GM23338 (cell line): Measurements from ENCODE around the gene ARL5C. TPM values are rescaled to one million over a fixed set of nuclear protein-coding genes. Genes with fewer than 3 reads are reported as not detected.

Experiments
- ATAC-seq: fragments of 200-7000 bp; cut with Tn5 transposase; 3 replicates; pipeline ENCODE4 v1.9.1; 2020
- DNase-seq: peaks from one replicate; pipeline ENCODE4 v3.0.0-alpha.2; 2015; ENCODE audit warnings: low spot score
- H2AFZ ChIP-seq: fragments of 200-600 bp; sonication (generic); 2 replicates; pipeline ENCODE4 v1.8.0; 2016; ENCODE audit warnings: antibody characterized with exemption, mild to moderate bottlenecking, moderate library complexity
- H3F3A ChIP-seq: fragments of 200-600 bp; sonication (generic); replicated peaks from 2 replicates; pipeline ENCODE4 v1.8.0; 2017; ENCODE audit warnings: antibody characterized with exemption, mixed run types, low read depth
- H3K27ac ChIP-seq: fragments of 200-600 bp; sonication (generic); 2 replicates; pipeline ENCODE4 v1.6.1; 2016; ENCODE audit warnings: low read depth
- H3K27me3 ChIP-seq: fragments of 200-600 bp; sonication (generic); 2 replicates; pipeline ENCODE4 v1.8.0; 2016; ENCODE audit warnings: mild to moderate bottlenecking, mixed run types, moderate library complexity; ENCODE audit not compliant: insufficient read depth
- H3K36me3 ChIP-seq: fragments of 200-600 bp; sonication (generic); 2 replicates; pipeline ENCODE4 v1.8.0; 2016; ENCODE audit warnings: mild to moderate bottlenecking; ENCODE audit not compliant: insufficient read depth
- H3K4me1 ChIP-seq: fragments of 200-600 bp; sonication (generic); 2 replicates; pipeline ENCODE4 v1.8.0; 2016; ENCODE audit warnings: mild to moderate bottlenecking, moderate library complexity; ENCODE audit not compliant: insufficient read depth
- H3K4me2 ChIP-seq: fragments of 200-600 bp; sonication (generic); 2 replicates; pipeline ENCODE4 v1.7.1; 2017; ENCODE audit warnings: mixed run types
- H3K4me3 ChIP-seq: fragments of 200-600 bp; sonication (generic); 2 replicates; pipeline ENCODE4 v1.6.1; 2016; ENCODE audit warnings: mixed run types
- H3K79me2 ChIP-seq: fragments of 200-600 bp; sonication (generic); replicated peaks from 2 replicates; pipeline ENCODE4 v1.8.0; 2017; ENCODE audit warnings: mild to moderate bottlenecking; ENCODE audit not compliant: insufficient read depth
- H3K9me2 ChIP-seq: fragments of 200-600 bp; sonication (generic); 2 replicates; pipeline ENCODE4 v1.8.0; 2017; ENCODE audit not compliant: insufficient read depth
- H4K20me1 ChIP-seq: fragments of 200-600 bp; sonication (generic); replicated peaks from 2 replicates; pipeline ENCODE4 v1.8.0; 2017; ENCODE audit warnings: mild to moderate bottlenecking; ENCODE audit not compliant: insufficient read depth
- H3K27ac Mint-ChIP-seq: 2 replicates; pipeline ENCODE4 v1.8.0; 2020; ENCODE audit warnings: inconsistent platforms, mild to moderate bottlenecking, moderate library complexity, mixed read lengths
- H3K27me3 Mint-ChIP-seq: 3 replicates; pipeline ENCODE4 v1.8.0; 2022; ENCODE audit warnings: low read depth, mild to moderate bottlenecking, moderate library complexity, mixed read lengths, inconsistent platforms; ENCODE audit not compliant: insufficient read depth, poor library complexity
- H3K36me3 Mint-ChIP-seq: 3 replicates; pipeline ENCODE4 v1.8.0; 2021; ENCODE audit warnings: low read depth, mild to moderate bottlenecking, inconsistent platforms, moderate library complexity, mixed read lengths
- H3K4me1 Mint-ChIP-seq: 3 replicates; pipeline ENCODE4 v1.8.0; 2020; ENCODE audit warnings: mild to moderate bottlenecking, inconsistent platforms, mixed read lengths
- H3K4me3 Mint-ChIP-seq: 3 replicates; pipeline ENCODE4 v1.8.0; 2021; ENCODE audit warnings: moderate library complexity, mild to moderate bottlenecking, inconsistent platforms, mixed read lengths
- H3K9me3 Mint-ChIP-seq: 3 replicates; pipeline ENCODE4 v1.8.0; 2020; ENCODE audit warnings: moderate library complexity, mild to moderate bottlenecking, inconsistent platforms, mixed read lengths
- CREB1 ChIP-seq: fragments of 250-450 bp; sonication (Bioruptor Pico); IDR thresholded peaks from 2 replicates; pipeline ENCODE4 v1.5.0; 2020; ENCODE audit warnings: low read depth, mild to moderate bottlenecking, moderate library complexity
- EZH2 ChIP-seq: fragments of 200-600 bp; sonication (generic); IDR thresholded peaks from one replicate; pipeline ENCODE4 v1.8.0; 2017; ENCODE audit warnings: antibody characterized with exemption, mild to moderate bottlenecking, low read depth; ENCODE audit not compliant: unreplicated experiment
- EZH2phosphoT487 ChIP-seq: fragments of 200-600 bp; sonication (generic); IDR thresholded peaks from one replicate; pipeline ENCODE4 v1.8.1; 2018; ENCODE audit warnings: antibody characterized with exemption; ENCODE audit not compliant: unreplicated experiment
- JUNB ChIP-seq: IDR thresholded peaks from one replicate; pipeline ENCODE4 v1.6.1; 2016; ENCODE audit warnings: antibody characterized with exemption; ENCODE audit not compliant: unreplicated experiment
- NANOG ChIP-seq: IDR thresholded peaks from 2 replicates; pipeline ENCODE4 v1.6.1; 2016; ENCODE audit warnings: antibody characterized with exemption, borderline replicate concordance
- POLR2AphosphoS5 ChIP-seq: IDR thresholded peaks from 2 replicates; pipeline ENCODE4 v1.6.1; 2016; ENCODE audit warnings: antibody characterized with exemption, low read depth
- REST ChIP-seq: IDR thresholded peaks from one replicate; pipeline ENCODE4 v1.6.1; 2018; ENCODE audit warnings: antibody characterized with exemption; ENCODE audit not compliant: unreplicated experiment
- STAT1 ChIP-seq: IDR thresholded peaks from one replicate; pipeline ENCODE4 v1.6.1; 2016; ENCODE audit warnings: antibody characterized with exemption; ENCODE audit not compliant: unreplicated experiment
- ZNF114 ChIP-seq: fragments of 250-450 bp; sonication (Bioruptor Pico); IDR thresholded peaks from 2 replicates; pipeline ENCODE4 v1.5.0; 2020; ENCODE audit warnings: mild to moderate bottlenecking, moderate library complexity
- ZNF331 ChIP-seq: fragments of 250-450 bp; sonication (Bioruptor Pico); IDR thresholded peaks from 2 replicates; pipeline ENCODE4 v1.5.0; 2020; ENCODE audit warnings: low read depth, mild to moderate bottlenecking, moderate library complexity
- ZNF462 ChIP-seq: fragments of 250-450 bp; sonication (Bioruptor Pico); IDR thresholded peaks from 2 replicates; pipeline ENCODE4 v1.5.0; 2020; ENCODE audit warnings: mild to moderate bottlenecking, moderate library complexity
- polyA plus RNA-seq: library from polyadenylated mRNA; unstranded; fragments of >200 nt; fragmentation: Nextera tagmentation; extraction: Ambion mirVana; gene quantifications from 2 replicates; pipeline ENCODE4 v1.2.1, GENCODE V29; 2016
- total RNA-seq: library from RNA; depleted of rRNA; stranded (reverse); fragments of >200 nt; shearing (Covaris generic); gene quantifications from 2 replicates; pipeline ENCODE4 v1.2.3, GENCODE V29; 2014
- TF ChIP-seq, protein P1 (sequence below), 2 experiments: fragments of 200-600 bp in 1 of 2; sonication (generic) in 1 of 2; conservative IDR thresholded peaks; 2 replicates each; pipeline versions ENCODE4 v1.5.1 to v1.6.1; 2016 to 2017; ENCODE audit warnings: antibody characterized with exemption in 2 of 2, low read depth in 2 of 2, mild to moderate bottlenecking in 2 of 2, moderate library complexity in 1 of 2
- TF ChIP-seq, protein P2 (sequence below): IDR thresholded peaks from 2 replicates; pipeline ENCODE4 v1.6.1; 2016; ENCODE audit warnings: antibody characterized with exemption

Gene ARL5C
- total and polyA plus RNA-seq, 2 experiments from 2014 or later = not detected

GRCh38 chr17:39192901-39193300 is 26.9 kb upstream of the ARL5C start:
- Histone ChIP-seq H3K9me2 (no peaks in the 10 kb centered on the region), H3K4me2 (no peak overlapping the region), H3K4me1 (peaks cover 20% of the 10 kb centered on the region), H3K36me3 (peaks cover 8% of the 10 kb centered on the region), H3K4me3 (no peak overlapping the region), H3K79me2 (peaks cover 23% of the 10 kb centered on the region), H2AFZ (no peak overlapping the region), H3F3A (no peaks in the 10 kb centered on the region), H3K27me3 (no peaks in the 10 kb centered on the region), H4K20me1 (peaks cover 13% of the 10 kb centered on the region), H3K27ac (no peak overlapping the region)
- Mint-ChIP-seq H3K36me3 (peaks cover 34% of the 10 kb centered on the region), H3K4me1 (peaks cover 25% of the 10 kb centered on the region), H3K9me3 (no peaks in the 10 kb centered on the region), H3K27me3 (peaks cover 10% of the 10 kb centered on the region), H3K4me3 (no peak overlapping the region), H3K27ac (no peak overlapping the region; the same call in 1 of the 2 replicates)
- TF ChIP-seq POLR2AphosphoS5 = no peak
- TF ChIP-seq STAT1 = no peak
- no peak for TF ChIP-seq ZNF462
- TF ChIP-seq JUNB = no peak
- no peak for TF ChIP-seq ZNF114
- TF ChIP-seq, protein P1, sequence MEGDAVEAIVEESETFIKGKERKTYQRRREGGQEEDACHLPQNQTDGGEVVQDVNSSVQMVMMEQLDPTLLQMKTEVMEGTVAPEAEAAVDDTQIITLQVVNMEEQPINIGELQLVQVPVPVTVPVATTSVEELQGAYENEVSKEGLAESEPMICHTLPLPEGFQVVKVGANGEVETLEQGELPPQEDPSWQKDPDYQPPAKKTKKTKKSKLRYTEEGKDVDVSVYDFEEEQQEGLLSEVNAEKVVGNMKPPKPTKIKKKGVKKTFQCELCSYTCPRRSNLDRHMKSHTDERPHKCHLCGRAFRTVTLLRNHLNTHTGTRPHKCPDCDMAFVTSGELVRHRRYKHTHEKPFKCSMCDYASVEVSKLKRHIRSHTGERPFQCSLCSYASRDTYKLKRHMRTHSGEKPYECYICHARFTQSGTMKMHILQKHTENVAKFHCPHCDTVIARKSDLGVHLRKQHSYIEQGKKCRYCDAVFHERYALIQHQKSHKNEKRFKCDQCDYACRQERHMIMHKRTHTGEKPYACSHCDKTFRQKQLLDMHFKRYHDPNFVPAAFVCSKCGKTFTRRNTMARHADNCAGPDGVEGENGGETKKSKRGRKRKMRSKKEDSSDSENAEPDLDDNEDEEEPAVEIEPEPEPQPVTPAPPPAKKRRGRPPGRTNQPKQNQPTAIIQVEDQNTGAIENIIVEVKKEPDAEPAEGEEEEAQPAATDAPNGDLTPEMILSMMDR (conservative IDR thresholded peaks at IDR 0.05; ENCODE audit: low read depth in 2 of 2) = no peak
- TF ChIP-seq ZNF331 = no peak
- TF ChIP-seq EZH2phosphoT487 = no peak
- TF ChIP-seq EZH2 = no peak
- TF ChIP-seq, protein P2, sequence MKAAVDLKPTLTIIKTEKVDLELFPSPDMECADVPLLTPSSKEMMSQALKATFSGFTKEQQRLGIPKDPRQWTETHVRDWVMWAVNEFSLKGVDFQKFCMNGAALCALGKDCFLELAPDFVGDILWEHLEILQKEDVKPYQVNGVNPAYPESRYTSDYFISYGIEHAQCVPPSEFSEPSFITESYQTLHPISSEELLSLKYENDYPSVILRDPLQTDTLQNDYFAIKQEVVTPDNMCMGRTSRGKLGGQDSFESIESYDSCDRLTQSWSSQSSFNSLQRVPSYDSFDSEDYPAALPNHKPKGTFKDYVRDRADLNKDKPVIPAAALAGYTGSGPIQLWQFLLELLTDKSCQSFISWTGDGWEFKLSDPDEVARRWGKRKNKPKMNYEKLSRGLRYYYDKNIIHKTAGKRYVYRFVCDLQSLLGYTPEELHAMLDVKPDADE = no peak
- no peak for TF ChIP-seq REST
- TF ChIP-seq NANOG = no peak
- no peak for TF ChIP-seq CREB1
- ATAC-seq = no peak
- no peak for DNase-seq
